Measurements from ENCODE around the gene KIF12.

Gene KIF12

GRCh38 chr9:114060070-114060469 lies 39.0 kb downstream of the KIF12 start:
- no peaks in the 10 kb centered on the region for H3K36me3 ChIP-seq (ENCODE audit: control insufficient read depth, insufficient read depth, low read length)
- H3K4me1 ChIP-seq (ENCODE audit: control insufficient read depth, insufficient read depth, low read length, poor library complexity, severe bottlenecking): no peaks in the 10 kb centered on the region
- no peaks in the 10 kb centered on the region for H3K9me3 ChIP-seq (ENCODE audit: control insufficient read depth, low read length)
- WGBS, 2 experiments (ENCODE audit: insufficient coverage in 2 of 2): 90 to 91% methylated on average over 7 of the region's 8 CpGs
- no peak overlapping the region for H3K4me3 ChIP-seq (ENCODE audit: extremely low read depth, insufficient read depth, low read length, poor library complexity, severe bottlenecking)
- H3K27ac ChIP-seq (ENCODE audit: low read depth, low read length, severe bottlenecking): no peak overlapping the region

DNA sequence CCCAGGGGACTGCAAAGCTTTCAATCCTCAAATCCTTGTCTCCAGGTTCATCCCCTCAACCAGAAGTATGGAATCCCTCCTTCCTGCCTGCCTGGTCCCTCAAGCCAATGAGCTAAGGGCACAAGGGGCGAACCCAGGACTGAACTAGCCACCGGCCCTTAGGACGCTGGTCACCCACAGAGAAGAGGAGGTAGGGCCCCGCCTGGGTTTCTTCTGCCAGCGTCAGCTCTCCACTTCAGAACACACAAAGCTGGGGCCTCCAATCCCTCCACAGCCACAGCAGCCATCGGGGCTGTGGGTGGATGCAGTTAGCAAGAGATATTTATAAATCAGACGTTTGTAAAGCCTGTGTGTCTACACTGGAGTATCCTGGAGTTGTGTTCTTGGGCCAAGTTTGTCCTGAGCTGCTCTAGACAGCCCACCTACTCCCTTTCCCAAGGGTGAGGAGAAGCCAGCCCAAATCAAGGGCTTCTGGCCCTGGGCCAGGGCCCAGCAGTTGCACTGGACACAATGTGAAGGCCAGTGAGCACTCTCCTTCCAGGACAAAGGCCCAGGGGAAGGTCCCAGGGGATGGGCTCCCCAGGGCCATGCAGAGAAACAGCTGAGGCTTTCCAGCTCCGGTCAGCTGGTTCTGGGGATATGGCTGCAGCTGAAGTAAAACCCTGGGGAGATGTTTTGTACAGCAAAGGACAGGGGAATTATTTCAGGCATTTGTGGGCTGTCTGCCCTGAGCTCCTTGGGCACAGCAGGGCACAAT lies 39.9 kb downstream of the KIF12 start:
- Histone ChIP-seq H3K9me3 (ENCODE audit: control insufficient read depth, low read length) (no peaks in the 10 kb centered on the region), H3K36me3 (ENCODE audit: control insufficient read depth, insufficient read depth, low read length) (no peaks in the 10 kb centered on the region), H3K4me3 (ENCODE audit: extremely low read depth, insufficient read depth, low read length, poor library complexity, severe bottlenecking) (no peak overlapping the region), H3K27ac (ENCODE audit: low read depth, low read length, severe bottlenecking) (no peak overlapping the region), H3K4me1 (ENCODE audit: control insufficient read depth, insufficient read depth, low read length, poor library complexity, severe bottlenecking) (no peaks in the 10 kb centered on the region)
- 86 to 100% methylated on average over 3 to 4 of the region's 8 CpGs for WGBS, 2 experiments (ENCODE audit: insufficient coverage in 2 of 2)

DNA sequence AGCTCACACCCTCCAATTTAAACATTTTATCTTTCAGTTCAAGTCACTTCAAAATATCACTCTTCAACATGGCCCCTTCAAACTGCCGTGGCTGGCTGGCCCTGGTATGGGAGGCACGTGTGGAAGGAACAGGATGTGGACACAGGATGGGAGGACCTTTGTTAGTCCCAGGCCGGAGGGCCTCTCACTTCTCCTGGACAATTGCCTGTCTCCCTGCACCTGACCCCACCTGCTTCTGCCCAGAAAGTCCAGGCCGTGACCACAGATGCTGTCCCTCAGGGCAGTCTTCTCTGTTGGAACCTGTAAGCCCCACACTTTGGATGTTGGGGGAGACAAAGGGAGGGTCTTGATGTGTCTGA lies 40.4 kb downstream of the KIF12 start:
- Histone ChIP-seq H3K9me3 (ENCODE audit: control insufficient read depth, low read length) (no peaks in the 10 kb centered on the region), H3K4me3 (ENCODE audit: extremely low read depth, insufficient read depth, low read length, poor library complexity, severe bottlenecking) (no peak overlapping the region), H3K4me1 (ENCODE audit: control insufficient read depth, insufficient read depth, low read length, poor library complexity, severe bottlenecking) (no peaks in the 10 kb centered on the region), H3K36me3 (ENCODE audit: control insufficient read depth, insufficient read depth, low read length) (no peaks in the 10 kb centered on the region), H3K27ac (ENCODE audit: low read depth, low read length, severe bottlenecking) (no peak overlapping the region)
- 93% methylated on average over 4 of the region's 4 CpGs; no CpG with 5 or more reads in 1 of the 2 experiments for WGBS, 2 experiments (ENCODE audit: insufficient coverage in 2 of 2)

GRCh38 chr9:114057161-114057885 lies 41.8 kb downstream of the KIF12 start:
- Histone ChIP-seq H3K4me1 (ENCODE audit: control insufficient read depth, insufficient read depth, low read length, poor library complexity, severe bottlenecking) (no peaks in the 10 kb centered on the region), H3K36me3 (ENCODE audit: control insufficient read depth, insufficient read depth, low read length) (no peaks in the 10 kb centered on the region), H3K27ac (ENCODE audit: low read depth, low read length, severe bottlenecking) (no peak overlapping the region), H3K9me3 (ENCODE audit: control insufficient read depth, low read length) (no peaks in the 10 kb centered on the region), H3K4me3 (ENCODE audit: extremely low read depth, insufficient read depth, low read length, poor library complexity, severe bottlenecking) (no peak overlapping the region)
- WGBS, 2 experiments (ENCODE audit: insufficient coverage in 2 of 2): 80 to 100% methylated on average over 4 of the region's 7 CpGs

GRCh38 chr9:114056527-114056926 lies 42.6 kb downstream of the KIF12 start:
- Histone ChIP-seq H3K9me3 (ENCODE audit: control insufficient read depth, low read length) (no peaks in the 10 kb centered on the region), H3K4me1 (ENCODE audit: control insufficient read depth, insufficient read depth, low read length, poor library complexity, severe bottlenecking) (no peaks in the 10 kb centered on the region), H3K4me3 (ENCODE audit: extremely low read depth, insufficient read depth, low read length, poor library complexity, severe bottlenecking) (no peak overlapping the region), H3K36me3 (ENCODE audit: control insufficient read depth, insufficient read depth, low read length) (peaks cover 5% of the 10 kb centered on the region), H3K27ac (ENCODE audit: low read depth, low read length, severe bottlenecking) (no peak overlapping the region)
- WGBS, 2 experiments (ENCODE audit: insufficient coverage in 2 of 2): 86 to 90% methylated on average over 4 to 5 of the region's 5 CpGs

DNA sequence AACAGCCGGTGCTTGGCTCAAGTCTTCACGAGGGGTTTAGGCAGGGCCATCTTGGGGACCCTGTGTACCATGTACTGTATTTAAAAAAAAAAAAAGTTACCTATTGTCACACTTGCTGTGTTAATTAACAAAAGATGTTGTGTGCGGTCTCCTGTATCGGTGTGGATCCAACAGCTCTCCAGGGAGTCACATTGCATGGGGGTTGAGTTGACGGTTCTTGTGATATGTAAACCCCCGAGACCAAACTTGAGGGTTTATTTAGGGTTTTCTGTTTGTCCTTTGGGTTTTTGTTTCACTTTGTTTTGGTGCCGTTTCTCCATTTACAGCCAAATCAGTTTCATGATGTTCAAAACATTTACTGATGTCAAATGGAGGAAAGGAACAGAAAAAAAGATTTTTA lies 43.2 kb downstream of the KIF12 start:
- H3K27ac ChIP-seq (ENCODE audit: low read depth, low read length, severe bottlenecking): no peak overlapping the region
- no peaks in the 10 kb centered on the region for H3K9me3 ChIP-seq (ENCODE audit: control insufficient read depth, low read length)
- H3K36me3 ChIP-seq (ENCODE audit: control insufficient read depth, insufficient read depth, low read length): peaks cover 11% of the 10 kb centered on the region
- H3K4me3 ChIP-seq (ENCODE audit: extremely low read depth, insufficient read depth, low read length, poor library complexity, severe bottlenecking): no peak overlapping the region
- no peaks in the 10 kb centered on the region for H3K4me1 ChIP-seq (ENCODE audit: control insufficient read depth, insufficient read depth, low read length, poor library complexity, severe bottlenecking)
- 98% methylated on average over 4 of the region's 7 CpGs; no CpG with 5 or more reads in 1 of the 2 experiments for WGBS, 2 experiments (ENCODE audit: insufficient coverage in 2 of 2)

DNA sequence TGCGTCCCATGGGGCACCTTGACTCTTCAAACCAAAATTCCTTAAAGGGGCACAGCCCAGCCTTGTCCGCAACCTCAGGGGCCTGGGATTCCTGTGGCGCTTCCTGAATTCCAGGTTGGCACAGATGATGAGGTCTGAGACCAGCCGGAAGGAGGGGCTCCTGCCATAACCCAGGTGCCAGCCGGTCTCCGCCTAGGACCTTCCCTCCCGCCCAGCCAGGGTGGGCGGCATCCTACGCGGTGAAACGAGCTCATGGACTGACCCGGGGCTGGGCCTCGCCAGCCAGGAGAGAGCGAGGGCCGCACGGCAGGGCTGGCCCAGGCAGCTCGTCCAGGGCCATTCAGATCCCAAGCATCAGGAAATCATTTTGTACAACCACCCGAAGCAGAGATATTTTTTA lies 44.0 kb downstream of the KIF12 start:
- WGBS, 2 experiments (ENCODE audit: insufficient coverage in 2 of 2): 95 to 96% methylated on average over 13 to 16 of the region's 18 CpGs
- peaks cover 14% of the 10 kb centered on the region for H3K36me3 ChIP-seq (ENCODE audit: control insufficient read depth, insufficient read depth, low read length)

GRCh38 chr9:114054191-114054690 lies 44.9 kb downstream of the KIF12 start:
- WGBS, 2 experiments (ENCODE audit: insufficient coverage in 2 of 2): 81 to 82% methylated on average over 9 to 10 of the region's 10 CpGs
- Histone ChIP-seq H3K36me3 (ENCODE audit: control insufficient read depth, insufficient read depth, low read length) (peaks cover 22% of the 10 kb centered on the region), H3K4me1 (ENCODE audit: control insufficient read depth, insufficient read depth, low read length, poor library complexity, severe bottlenecking) (no peaks in the 10 kb centered on the region), H3K9me3 (ENCODE audit: control insufficient read depth, low read length) (no peaks in the 10 kb centered on the region), H3K4me3 (ENCODE audit: extremely low read depth, insufficient read depth, low read length, poor library complexity, severe bottlenecking) (no peak overlapping the region), H3K27ac (ENCODE audit: low read depth, low read length, severe bottlenecking) (no peak overlapping the region)

More for the DNA sequence above, 44.0 kb downstream of the KIF12 start:
- Histone ChIP-seq H3K9me3 (ENCODE audit: control insufficient read depth, low read length) (no peaks in the 10 kb centered on the region), H3K27ac (ENCODE audit: low read depth, low read length, severe bottlenecking) (no peak overlapping the region), H3K4me1 (ENCODE audit: control insufficient read depth, insufficient read depth, low read length, poor library complexity, severe bottlenecking) (no peaks in the 10 kb centered on the region), H3K4me3 (ENCODE audit: extremely low read depth, insufficient read depth, low read length, poor library complexity, severe bottlenecking) (no peak overlapping the region)

DNA sequence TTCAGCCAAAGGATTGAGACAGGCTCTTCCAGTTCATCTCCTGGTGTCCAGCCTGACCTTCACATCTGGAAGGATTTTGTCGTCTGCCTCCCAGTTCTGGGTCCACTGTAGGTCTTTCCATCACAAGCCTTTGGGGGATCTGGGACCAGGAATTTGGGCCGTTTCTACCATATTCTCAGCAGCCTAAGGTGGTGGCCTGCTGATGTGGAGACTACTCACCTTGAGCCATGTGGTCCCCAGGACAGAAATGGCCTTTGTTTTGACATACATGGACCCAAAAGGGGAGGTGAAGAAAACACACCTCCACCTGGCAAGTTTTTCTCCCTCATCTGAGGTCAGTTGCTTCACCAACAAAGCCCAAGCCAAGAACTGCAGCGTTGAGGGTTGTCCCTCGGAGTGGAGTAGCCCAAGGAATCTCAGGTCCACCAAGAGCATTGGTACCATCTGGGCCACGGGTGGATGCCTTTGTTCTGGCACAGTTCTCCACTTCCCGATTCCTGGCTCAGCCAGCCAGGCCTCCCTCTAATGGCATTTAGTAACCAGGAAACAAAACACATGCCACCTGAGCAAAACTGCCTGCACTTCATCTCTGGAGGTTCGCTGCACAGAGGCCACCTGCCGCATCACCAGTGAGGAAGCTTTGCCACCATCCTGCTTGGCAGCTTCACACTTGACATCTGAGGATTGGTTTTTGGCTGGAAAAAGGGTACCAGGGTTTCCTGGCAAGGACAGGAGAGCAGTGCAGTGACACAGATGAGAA lies 45.7 kb downstream of the KIF12 start:
- 93 to 95% methylated on average over 8 of the region's 8 CpGs for WGBS, 2 experiments (ENCODE audit: insufficient coverage in 2 of 2)
- Histone ChIP-seq H3K36me3 (ENCODE audit: control insufficient read depth, insufficient read depth, low read length) (peaks cover 30% of the 10 kb centered on the region), H3K4me1 (ENCODE audit: control insufficient read depth, insufficient read depth, low read length, poor library complexity, severe bottlenecking) (no peaks in the 10 kb centered on the region), H3K4me3 (ENCODE audit: extremely low read depth, insufficient read depth, low read length, poor library complexity, severe bottlenecking) (no peak overlapping the region), H3K27ac (ENCODE audit: low read depth, low read length, severe bottlenecking) (no peak overlapping the region), H3K9me3 (ENCODE audit: control insufficient read depth, low read length) (no peaks in the 10 kb centered on the region)

GRCh38 chr9:114051706-114052105 lies 47.4 kb downstream of the KIF12 start:
- Histone ChIP-seq H3K36me3 (ENCODE audit: control insufficient read depth, insufficient read depth, low read length) (peaks cover 44% of the 10 kb centered on the region), H3K27ac (ENCODE audit: low read depth, low read length, severe bottlenecking) (no peak overlapping the region), H3K4me3 (ENCODE audit: extremely low read depth, insufficient read depth, low read length, poor library complexity, severe bottlenecking) (no peak overlapping the region), H3K4me1 (ENCODE audit: control insufficient read depth, insufficient read depth, low read length, poor library complexity, severe bottlenecking) (no peaks in the 10 kb centered on the region), H3K9me3 (ENCODE audit: control insufficient read depth, low read length) (no peaks in the 10 kb centered on the region)
- WGBS, 2 experiments (ENCODE audit: insufficient coverage in 2 of 2): 88 to 98% methylated on average over 4 to 5 of the region's 7 CpGs

Measured in mesodermal cell (in vitro differentiated cells).